AG09309 (cell line): ENCODE measurements around the gene ASB2.

Experiments
- DNase-seq: peaks from one replicate; pipeline ENCODE4 v3.0.0-alpha.2; 2010; ENCODE audit warnings: low read depth
- H3K4me3 ChIP-seq: 2 replicates; pipeline ENCODE4 v1.5.1; 2011; ENCODE audit warnings: mild to moderate bottlenecking, low read depth, low read length, moderate library complexity; ENCODE audit not compliant: control insufficient read depth
- TF ChIP-seq, protein P1 (sequence below): IDR thresholded peaks from 2 replicates; pipeline ENCODE4 v1.5.1; 2011; ENCODE audit warnings: mild to moderate bottlenecking, low read depth, low read length, inconsistent platforms; ENCODE audit not compliant: insufficient read depth, control insufficient read depth; ENCODE audit errors: missing control alignments

The ASB2 gene

DNA sequence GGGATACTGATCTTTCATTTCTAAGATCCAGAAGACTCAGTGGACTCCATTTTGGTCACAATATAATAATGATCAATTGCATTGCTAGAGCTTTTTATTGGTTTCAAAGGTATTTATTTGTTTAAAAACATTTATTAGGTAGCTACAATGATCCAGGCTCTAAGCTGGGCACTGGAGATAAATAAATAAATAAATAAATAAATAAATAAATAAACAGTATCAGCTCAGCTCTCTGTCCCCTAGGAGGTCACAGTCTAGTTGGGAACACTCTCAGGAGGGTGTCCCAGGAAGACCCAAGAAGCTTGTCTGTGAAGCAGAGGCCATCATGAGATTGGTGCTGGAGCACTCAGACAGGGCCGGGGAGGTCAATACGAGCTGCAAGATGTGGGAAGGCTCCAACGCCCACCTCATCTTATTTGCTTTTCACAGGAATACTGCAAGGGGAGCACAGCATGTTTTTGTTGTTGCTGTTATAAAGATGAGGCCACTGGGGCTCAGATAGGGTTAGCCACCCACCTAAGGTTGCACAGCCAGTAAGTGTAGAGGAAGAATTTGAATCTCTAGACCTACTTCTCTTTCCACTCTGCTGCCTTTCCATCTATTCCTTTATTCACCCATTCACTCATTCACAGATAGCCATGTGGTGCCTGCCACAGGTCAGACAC is 15.5 kb downstream of the ASB2 start:
- DNase-seq: no peak
- H3K4me3 ChIP-seq: no peak overlapping the region
- TF ChIP-seq, protein P1, sequence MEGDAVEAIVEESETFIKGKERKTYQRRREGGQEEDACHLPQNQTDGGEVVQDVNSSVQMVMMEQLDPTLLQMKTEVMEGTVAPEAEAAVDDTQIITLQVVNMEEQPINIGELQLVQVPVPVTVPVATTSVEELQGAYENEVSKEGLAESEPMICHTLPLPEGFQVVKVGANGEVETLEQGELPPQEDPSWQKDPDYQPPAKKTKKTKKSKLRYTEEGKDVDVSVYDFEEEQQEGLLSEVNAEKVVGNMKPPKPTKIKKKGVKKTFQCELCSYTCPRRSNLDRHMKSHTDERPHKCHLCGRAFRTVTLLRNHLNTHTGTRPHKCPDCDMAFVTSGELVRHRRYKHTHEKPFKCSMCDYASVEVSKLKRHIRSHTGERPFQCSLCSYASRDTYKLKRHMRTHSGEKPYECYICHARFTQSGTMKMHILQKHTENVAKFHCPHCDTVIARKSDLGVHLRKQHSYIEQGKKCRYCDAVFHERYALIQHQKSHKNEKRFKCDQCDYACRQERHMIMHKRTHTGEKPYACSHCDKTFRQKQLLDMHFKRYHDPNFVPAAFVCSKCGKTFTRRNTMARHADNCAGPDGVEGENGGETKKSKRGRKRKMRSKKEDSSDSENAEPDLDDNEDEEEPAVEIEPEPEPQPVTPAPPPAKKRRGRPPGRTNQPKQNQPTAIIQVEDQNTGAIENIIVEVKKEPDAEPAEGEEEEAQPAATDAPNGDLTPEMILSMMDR: no peak

DNA sequence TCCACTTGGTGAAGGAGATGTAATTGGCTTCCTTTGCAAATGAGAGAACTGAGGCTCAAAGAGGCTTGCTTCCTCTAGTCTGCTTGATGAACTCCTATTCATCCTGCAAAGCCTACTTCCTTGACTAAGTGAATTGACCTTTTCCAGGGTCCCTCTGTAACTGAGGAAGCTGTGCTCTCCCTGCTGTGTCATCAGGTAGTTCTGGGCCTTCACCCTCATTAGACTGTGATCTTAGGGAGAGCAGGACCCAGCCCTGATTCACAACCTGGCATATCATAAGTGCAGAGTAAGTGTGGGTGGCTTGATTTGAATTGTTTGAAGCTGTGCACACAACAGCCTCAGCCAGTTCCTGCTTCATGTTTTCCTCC is 16.3 kb downstream of the ASB2 start:
- no peak for DNase-seq

DNA sequence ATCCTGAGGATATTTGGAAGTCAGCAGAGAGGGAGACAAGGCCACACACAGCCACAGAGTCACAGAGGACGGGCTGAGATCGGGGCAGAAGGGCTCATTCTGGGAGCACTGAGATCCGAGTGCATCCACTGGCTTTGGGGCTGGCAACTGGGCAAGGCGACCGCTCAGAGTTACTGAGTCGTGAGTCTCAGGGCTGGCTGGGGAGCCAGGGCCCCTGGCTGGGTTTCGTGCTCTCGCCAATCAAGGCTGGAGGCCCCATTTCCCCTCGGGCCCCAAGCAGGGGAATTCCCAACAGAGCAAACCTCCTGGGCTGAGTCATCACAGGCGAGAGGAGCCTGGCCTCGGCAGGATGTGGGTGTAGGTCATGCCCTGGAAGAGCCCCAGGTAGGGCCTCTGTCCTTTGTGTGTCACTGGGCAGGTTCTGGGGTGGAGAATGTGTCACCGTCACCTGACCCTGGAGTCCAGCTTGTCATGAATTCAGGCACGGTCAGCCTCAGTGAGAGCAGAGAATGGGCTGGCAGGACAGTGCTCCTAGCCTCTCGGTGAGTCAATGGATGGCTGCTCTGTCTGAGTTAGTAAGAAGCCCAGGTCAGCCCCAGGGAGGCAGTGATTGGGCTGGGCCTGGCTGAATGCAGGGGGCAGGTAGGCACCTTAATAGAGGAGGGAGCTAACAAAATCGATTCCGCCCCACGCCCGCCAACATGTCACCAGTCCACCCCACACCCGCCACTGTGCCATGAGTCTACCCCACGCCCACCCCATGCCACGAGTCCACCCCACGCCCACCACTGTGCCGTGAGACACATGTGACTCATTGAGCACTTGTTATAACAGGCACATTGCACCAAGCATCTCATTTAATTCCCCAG is 16.9 kb downstream of the ASB2 start:
- DNase-seq: peak; percentile 53
- TF ChIP-seq, protein P1: no peak
- no peak overlapping the region for H3K4me3 ChIP-seq

More for the DNA sequence above, 16.3 kb downstream of the ASB2 start:
- H3K4me3 ChIP-seq: no peak overlapping the region
- TF ChIP-seq, protein P1: no peak

DNA sequence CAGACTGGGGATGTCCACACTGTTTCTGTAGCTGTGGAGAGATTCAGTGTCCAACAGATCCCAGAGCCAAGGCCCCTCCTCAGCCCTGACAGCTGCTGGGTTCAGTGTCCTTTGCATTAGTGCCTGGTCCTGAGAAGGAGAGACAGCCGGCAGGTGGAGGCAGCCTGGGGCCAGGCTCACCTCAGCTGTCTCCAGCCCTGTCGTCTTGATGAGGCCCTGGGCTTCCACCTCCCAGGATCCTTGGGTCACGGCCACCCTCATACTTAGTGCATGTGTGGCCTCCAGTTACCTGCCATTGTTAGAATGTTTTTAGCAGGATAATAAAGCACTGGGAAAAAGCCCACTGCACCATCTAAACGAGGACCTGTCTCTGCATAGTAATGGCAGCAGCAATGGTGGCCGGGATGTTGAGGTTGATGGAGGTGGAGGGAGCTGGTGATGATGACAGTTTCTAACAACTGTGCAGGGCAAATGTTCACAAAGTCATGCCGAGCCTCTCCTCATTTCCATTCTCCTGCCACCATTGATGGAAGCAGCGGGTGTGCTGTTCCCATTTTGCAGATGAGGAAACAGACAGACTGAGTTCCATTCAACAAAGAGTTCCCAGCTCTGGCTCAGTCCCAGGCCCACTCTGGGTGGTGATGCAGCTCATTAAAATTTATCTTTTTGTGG is 17.7 kb downstream of the ASB2 start:
- no peak for DNase-seq
- TF ChIP-seq, protein P1: no peak
- H3K4me3 ChIP-seq: no peak overlapping the region

DNA sequence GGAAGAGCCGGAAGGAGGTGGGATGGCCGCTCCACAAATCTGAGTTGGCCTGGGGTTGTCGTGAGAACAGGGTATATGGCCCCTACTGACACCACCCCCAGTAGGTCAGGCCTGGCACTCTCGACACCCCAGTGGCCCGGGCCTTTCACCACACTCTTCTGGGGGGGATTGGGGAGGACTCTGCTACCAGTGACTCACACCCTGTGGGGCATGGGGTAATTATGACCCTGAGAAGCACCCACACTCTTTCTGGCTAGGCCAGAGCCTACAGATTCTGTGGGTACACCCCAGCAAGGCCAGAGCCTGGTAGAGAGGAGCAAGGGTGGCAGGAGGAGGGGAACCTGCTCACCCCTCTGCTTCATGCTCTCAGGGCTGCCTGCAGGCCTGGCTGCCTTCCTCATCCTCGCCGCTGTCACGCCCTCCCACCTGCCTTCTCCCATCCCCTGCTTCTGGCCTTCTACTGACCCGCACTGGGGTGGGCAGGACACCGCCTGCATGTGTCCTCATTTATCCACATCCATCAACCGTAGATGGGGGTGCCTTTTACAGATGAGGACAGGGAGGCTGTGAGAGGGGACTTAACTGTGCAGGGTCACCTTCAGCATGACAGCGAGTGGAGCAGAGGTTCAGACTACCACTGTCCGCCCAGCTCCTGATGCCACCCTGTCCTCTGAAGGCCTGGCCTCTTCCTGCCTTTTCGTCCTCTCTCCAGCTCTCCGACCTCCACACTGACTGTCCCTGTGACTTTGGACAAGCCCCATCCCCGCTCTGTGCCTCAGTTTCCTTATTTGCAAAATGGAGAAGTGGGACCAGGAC is 18.4 kb downstream of the ASB2 start:
- H3K4me3 ChIP-seq: no peak overlapping the region
- DNase-seq: no peak
- TF ChIP-seq, protein P1: no peak

DNA sequence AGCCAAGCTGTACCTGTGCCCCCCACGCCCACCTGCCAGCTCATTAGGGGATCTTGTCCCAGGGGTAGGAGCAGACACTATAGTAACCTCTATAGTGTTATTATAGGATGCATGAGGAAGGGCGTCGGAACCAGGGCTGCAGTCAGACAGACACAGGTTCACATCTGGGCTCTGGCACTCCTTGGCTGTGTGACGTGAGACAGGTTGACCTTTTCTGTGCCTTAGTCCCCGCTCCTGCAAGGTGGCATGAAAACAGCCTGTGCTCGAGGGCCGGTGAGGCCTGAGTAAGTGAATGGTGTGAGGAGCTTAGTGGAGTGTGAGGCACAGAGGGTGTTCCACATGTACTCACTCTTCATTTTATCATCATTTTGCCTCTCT is 19.0 kb downstream of the ASB2 start:
- TF ChIP-seq, protein P1: no peak
- H3K4me3 ChIP-seq: no peak overlapping the region
- no peak for DNase-seq
